Naive thymus-derived CD8-positive, alpha-beta T cell (primary cell): ENCODE data around the gene STRIP2. TPM values are rescaled to one million over a fixed set of nuclear protein-coding genes. Genes with fewer than 3 reads are reported as not detected.

Experiments
- ATAC-seq, 2 donors: fragments of 150-1000 bp; cut with Tn5 transposase in 1 of 2; sonication (Bioruptor Pico), chemical (Tn5 transposase) in 1 of 2; 1 replicate in 1 of 2; 2 replicates in 1 of 2; pipeline ENCODE4 v1.10.0; 2021; ENCODE audit warnings: mild to moderate bottlenecking in 2 of 2, moderate library complexity in 2 of 2
- POLR2A ChIA-PET: fragments of 350-600 bp; sonication (Branson Sonifier 250); formaldehyde crosslinking; loops from one replicate; lab custom pipeline; 2021; ENCODE audit warnings: antibody characterized with exemption; lab: Charles Lee
- DNase-seq, 10 donors: peaks; one replicate each; pipeline versions ENCODE4 v3.0.0 to v3.0.0-alpha.2; 2020 to 2022
- H3K27ac Mint-ChIP-seq, 10 donors: one replicate each; pipeline ENCODE4 v1.8.0; 2020 to 2022; ENCODE audit warnings: mild to moderate bottlenecking in 10 of 10, mixed read lengths in 10 of 10, moderate library complexity in 4 of 10, inconsistent platforms in 1 of 10
- H3K27me3 Mint-ChIP-seq, 5 donors: one replicate each; pipeline ENCODE4 v1.8.0; 2021 to 2022; ENCODE audit warnings: mixed read lengths in 5 of 5
- H3K36me3 Mint-ChIP-seq, 3 donors: one replicate each; pipeline ENCODE4 v1.8.0; 2020 to 2022; ENCODE audit warnings: mixed read lengths in 3 of 3, mild to moderate bottlenecking in 2 of 3, inconsistent platforms in 1 of 3
- H3K4me1 Mint-ChIP-seq, 4 donors: one replicate each; pipeline ENCODE4 v1.8.0; 2021 to 2022; ENCODE audit warnings: mixed read lengths in 4 of 4
- H3K4me3 Mint-ChIP-seq, 10 donors: one replicate each; pipeline ENCODE4 v1.8.0; 2020 to 2022; ENCODE audit warnings: mild to moderate bottlenecking in 10 of 10, mixed read lengths in 10 of 10, moderate library complexity in 6 of 10, inconsistent platforms in 1 of 10
- H3K9me3 Mint-ChIP-seq, 9 donors: one replicate each; pipeline ENCODE4 v1.8.0; 2020 to 2022; ENCODE audit warnings: mixed read lengths in 9 of 9, mild to moderate bottlenecking in 3 of 9, inconsistent platforms in 1 of 9, moderate library complexity in 1 of 9
- polyA plus RNA-seq, 3 donors: library from polyadenylated mRNA; unstranded; fragments of 300-500 nt; fragmentation: Illumina TruSeq; gene quantifications; one replicate each; pipeline ENCODE4 v1.2.3, GENCODE V29; 2021
- total RNA-seq, 8 experiments: library from RNA in 2 of 8; stranded (reverse) in 2 of 8; gene quantifications; one replicate each; pipeline ENCODE4 v1.2.3 and lab custom pipeline; 2021 to 2026

The STRIP2 gene, protein sequence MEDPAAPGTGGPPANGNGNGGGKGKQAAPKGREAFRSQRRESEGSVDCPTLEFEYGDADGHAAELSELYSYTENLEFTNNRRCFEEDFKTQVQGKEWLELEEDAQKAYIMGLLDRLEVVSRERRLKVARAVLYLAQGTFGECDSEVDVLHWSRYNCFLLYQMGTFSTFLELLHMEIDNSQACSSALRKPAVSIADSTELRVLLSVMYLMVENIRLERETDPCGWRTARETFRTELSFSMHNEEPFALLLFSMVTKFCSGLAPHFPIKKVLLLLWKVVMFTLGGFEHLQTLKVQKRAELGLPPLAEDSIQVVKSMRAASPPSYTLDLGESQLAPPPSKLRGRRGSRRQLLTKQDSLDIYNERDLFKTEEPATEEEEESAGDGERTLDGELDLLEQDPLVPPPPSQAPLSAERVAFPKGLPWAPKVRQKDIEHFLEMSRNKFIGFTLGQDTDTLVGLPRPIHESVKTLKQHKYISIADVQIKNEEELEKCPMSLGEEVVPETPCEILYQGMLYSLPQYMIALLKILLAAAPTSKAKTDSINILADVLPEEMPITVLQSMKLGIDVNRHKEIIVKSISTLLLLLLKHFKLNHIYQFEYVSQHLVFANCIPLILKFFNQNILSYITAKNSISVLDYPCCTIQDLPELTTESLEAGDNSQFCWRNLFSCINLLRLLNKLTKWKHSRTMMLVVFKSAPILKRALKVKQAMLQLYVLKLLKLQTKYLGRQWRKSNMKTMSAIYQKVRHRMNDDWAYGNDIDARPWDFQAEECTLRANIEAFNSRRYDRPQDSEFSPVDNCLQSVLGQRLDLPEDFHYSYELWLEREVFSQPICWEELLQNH
- total RNA-seq (under 1 TPM in 1 of 2 experiments, not detected in 1; 0.11 TPM), polyA plus RNA-seq (not detected), total RNA-seq (lab: John Stamatoyannopoulos, UW) (0.29 to 11.4 (median 0.56) reads per million in 6 experiments)

DNA sequence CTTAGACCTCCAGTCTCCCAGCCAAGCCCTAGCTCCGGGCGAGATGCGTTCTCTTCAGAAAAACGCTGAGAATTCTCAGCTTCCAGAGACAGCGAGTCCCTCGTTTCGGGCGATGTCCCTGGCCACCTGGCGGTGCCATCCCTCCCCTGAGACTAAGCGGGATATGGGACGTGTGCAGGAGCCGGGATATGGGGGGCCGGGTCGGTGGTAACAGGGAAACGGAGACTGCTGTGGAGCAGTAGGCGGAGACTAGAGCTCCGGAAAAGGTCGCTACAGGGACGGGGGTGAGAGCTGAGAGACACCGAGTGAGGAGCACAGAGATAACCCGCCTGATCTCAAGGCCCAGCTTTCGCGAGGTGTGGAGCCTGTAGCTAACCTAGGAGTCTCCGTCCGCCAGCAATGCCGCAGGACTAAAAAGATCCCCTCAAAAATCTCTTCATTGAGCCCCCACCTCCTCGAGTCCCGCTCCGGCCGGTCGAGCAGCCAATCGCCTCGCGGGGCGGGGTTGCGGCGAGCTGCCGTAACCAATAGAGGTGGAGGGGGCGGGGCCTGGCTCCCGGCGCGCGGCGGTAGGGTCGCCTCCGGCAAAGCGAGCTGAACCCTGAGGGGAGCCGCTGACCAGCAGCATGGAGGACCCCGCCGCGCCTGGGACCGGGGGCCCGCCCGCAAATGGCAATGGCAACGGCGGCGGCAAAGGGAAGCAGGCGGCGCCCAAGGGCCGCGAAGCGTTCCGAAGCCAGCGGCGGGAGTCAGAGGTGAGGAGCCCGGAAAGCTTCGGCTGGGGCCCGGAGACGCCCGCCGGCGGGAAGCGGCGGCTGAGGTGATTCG is at the start of gene STRIP2:
Gene STRIP2, plus strand, starts transcription at position 586 of the 828 bp plus-strand sequence. Its CDS starts 41 bp downstream, at position 627.
- POLR2A ChIA-PET = interaction anchor here (0.6 to 1.0 kb wide), 2 partner anchors 11 to 661 kb away, joined by 3 read pairs; no protein-coding TSS in a partner anchor
- Mint-ChIP-seq H3K4me1 (peaks cover 15 to 24% (median 17%) of the 10 kb centered on the region in 4 donors), H3K9me3 (no peaks in the 10 kb centered on the region), H3K4me3 (peak within 1 kb of the TSS; percentile 90 to 96 (median 95)), H3K36me3 (peaks cover 0 to 3% (median 0%) of the 10 kb centered on the region in 3 donors), H3K27ac (peak within 1 kb of the TSS in 7 of 10 donors; percentile 29 to 83 (median 66)), H3K27me3 (peaks cover 24 to 36% (median 28%) of the 10 kb centered on the region in 5 donors)
- peak; percentile 79 to 93 (median 88) for DNase-seq
- peak; percentile 93 to 95 for ATAC-seq

DNA sequence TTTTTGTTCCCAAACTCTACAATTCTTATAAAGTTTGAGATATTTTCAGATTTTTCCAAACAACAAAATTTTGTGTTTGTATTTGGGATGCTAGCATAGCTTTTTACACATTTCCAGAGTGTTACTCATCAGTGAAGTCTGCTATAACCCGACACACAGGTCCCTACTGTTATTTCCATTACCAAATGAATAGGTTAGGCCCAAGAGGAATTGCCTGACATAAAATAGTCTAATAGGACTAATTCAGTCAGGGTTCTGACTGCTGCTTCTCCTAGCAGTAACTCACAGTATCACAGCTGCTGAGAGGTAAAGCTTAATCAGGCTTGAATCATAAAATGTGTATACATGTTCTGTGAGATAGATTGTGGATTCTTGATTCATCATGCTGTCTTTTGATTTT is 49.1 kb upstream of the STRIP2 start:
- Mint-ChIP-seq H3K4me3 (no peak overlapping the region), H3K36me3 (peaks cover 6 to 63% (median 7%) of the 10 kb centered on the region in 3 donors), H3K27ac (no peak overlapping the region), H3K9me3 (no peaks in the 10 kb centered on the region), H3K4me1 (no peaks in the 10 kb centered on the region), H3K27me3 (no peaks in the 10 kb centered on the region)
- POLR2A ChIA-PET = no interaction called here
- ATAC-seq (no peak), DNase-seq (no peak)

GRCh38 chr7:129385598-129385997 is 48.6 kb upstream of the STRIP2 start:
- DNase-seq (no peak), ATAC-seq (no peak)
- POLR2A ChIA-PET = no interaction called here
- Mint-ChIP-seq H3K27me3 (no peaks in the 10 kb centered on the region), H3K4me3 (no peak overlapping the region), H3K36me3 (peaks cover 6 to 63% (median 6%) of the 10 kb centered on the region in 3 donors), H3K4me1 (no peaks in the 10 kb centered on the region), H3K27ac (no peak overlapping the region), H3K9me3 (no peaks in the 10 kb centered on the region)

DNA sequence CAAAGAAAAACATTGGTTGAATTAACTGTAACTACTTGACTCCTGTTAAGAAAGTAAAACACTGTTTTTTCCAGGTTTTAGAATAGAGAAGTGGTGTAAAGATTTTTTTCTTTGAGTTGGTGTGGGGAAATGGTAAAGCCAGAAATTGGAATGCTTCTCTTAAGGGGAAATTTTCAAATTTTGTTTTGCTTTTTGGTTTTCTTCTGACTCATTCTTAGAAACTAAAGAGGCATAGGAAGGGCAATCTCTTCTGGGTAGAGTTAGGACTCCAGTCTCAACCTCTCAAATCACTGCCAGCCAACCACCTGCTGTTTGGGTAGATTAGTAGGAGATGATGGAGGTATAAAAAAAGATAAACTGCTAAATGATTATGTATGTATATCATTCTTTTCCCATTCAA is 47.7 kb upstream of the STRIP2 start:
- POLR2A ChIA-PET = no interaction called here
- no peak for DNase-seq
- Mint-ChIP-seq H3K27me3 (no peaks in the 10 kb centered on the region), H3K27ac (peak overlapping the region in 1 of 10 donors; percentile 8), H3K36me3 (peaks cover 5 to 63% (median 6%) of the 10 kb centered on the region in 3 donors), H3K4me3 (no peak overlapping the region), H3K4me1 (no peaks in the 10 kb centered on the region), H3K9me3 (no peaks in the 10 kb centered on the region)
- ATAC-seq = no peak

- Mint-ChIP-seq H3K36me3 (peaks cover 1 to 65% (median 6%) of the 10 kb centered on the region in 3 donors), H3K27ac (no peak overlapping the region), H3K27me3 (no peaks in the 10 kb centered on the region), H3K9me3 (no peaks in the 10 kb centered on the region), H3K4me3 (no peak overlapping the region), H3K4me1 (no peaks in the 10 kb centered on the region)
- no peak for DNase-seq
- no peak for ATAC-seq
- POLR2A ChIA-PET = no interaction called here
These were observed 46.7 kb upstream of the STRIP2 start for GRCh38 chr7:129387537-129387936.

DNA sequence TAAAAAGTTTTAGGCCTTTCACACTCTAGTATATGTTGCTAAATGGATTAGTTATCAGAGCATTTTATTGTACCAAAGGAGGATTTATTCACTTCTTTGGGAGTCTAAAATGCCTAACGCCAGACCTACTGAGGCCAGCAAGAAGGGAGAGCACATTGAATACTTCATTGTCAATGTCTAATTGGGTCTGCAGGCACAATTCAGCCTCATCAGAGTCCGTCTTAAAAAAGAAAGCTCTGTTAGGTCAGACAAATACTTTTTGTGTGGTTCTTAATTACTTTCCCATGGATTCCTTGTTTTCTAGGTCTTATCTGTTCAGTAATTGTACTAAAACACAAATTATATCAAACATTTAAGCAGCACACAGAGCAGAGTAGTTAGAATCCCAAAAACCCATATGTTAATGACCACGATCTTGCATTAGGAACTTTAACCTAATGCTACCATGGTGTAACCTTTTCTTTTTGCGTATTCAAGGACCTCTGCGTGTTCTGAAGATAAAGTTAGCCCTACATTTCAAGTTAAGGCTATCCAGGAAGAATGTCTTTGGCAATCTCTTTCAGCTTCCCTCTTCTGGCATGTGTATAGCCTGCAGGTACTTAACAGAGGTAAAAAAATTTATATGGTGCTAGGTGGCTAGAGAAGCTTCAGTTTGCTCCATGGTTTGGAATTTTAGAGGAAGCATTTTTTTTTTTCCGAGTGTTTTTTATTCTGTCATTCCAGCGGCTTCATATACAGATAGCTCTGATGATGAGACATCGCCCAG is 45.7 kb upstream of the STRIP2 start:
- Mint-ChIP-seq H3K4me3 (no peak overlapping the region), H3K4me1 (no peaks in the 10 kb centered on the region), H3K36me3 (peaks cover 3 to 65% (median 3%) of the 10 kb centered on the region in 3 donors), H3K27ac (no peak overlapping the region), H3K27me3 (no peaks in the 10 kb centered on the region), H3K9me3 (no peaks in the 10 kb centered on the region)
- ATAC-seq (no peak), DNase-seq (no peak)
- POLR2A ChIA-PET = no interaction called here

DNA sequence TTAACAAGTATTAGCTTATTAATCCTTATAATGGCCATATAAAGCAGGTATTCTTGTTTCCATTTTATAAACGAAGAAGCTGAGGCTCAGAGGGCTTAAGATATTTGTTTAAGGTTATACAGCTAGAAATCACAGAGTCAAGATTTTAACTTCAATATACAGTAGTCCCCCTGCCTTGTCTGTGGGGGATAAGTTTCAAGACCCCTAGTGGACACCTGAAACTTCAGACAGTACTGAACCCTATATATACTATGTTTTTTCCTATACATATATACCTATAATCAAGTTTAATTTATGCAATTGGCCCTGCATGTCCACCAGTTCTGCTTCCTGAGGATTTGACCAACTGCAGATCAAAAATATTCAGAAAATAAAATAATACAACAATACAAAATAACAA is 44.4 kb upstream of the STRIP2 start:
- POLR2A ChIA-PET = no interaction called here
- no peak overlapping the region for H3K27ac Mint-ChIP-seq
- no peaks in the 10 kb centered on the region for H3K27me3 Mint-ChIP-seq
- no peak for ATAC-seq
- H3K9me3 Mint-ChIP-seq = no peaks in the 10 kb centered on the region
- no peak overlapping the region for H3K4me3 Mint-ChIP-seq
- no peaks in the 10 kb centered on the region for H3K4me1 Mint-ChIP-seq
- peaks cover 0 to 67% (median 6%) of the 10 kb centered on the region in 3 donors for H3K36me3 Mint-ChIP-seq
- no peak for DNase-seq

- Mint-ChIP-seq H3K4me3 (no peak overlapping the region), H3K4me1 (no peaks in the 10 kb centered on the region), H3K27me3 (no peaks in the 10 kb centered on the region), H3K9me3 (no peaks in the 10 kb centered on the region), H3K27ac (no peak overlapping the region), H3K36me3 (peaks cover 0 to 71% (median 6%) of the 10 kb centered on the region in 3 donors)
- ATAC-seq (no peak), DNase-seq (no peak)
- POLR2A ChIA-PET = no interaction called here
These were observed 43.9 kb upstream of the STRIP2 start for GRCh38 chr7:129390314-129390713.

DNA sequence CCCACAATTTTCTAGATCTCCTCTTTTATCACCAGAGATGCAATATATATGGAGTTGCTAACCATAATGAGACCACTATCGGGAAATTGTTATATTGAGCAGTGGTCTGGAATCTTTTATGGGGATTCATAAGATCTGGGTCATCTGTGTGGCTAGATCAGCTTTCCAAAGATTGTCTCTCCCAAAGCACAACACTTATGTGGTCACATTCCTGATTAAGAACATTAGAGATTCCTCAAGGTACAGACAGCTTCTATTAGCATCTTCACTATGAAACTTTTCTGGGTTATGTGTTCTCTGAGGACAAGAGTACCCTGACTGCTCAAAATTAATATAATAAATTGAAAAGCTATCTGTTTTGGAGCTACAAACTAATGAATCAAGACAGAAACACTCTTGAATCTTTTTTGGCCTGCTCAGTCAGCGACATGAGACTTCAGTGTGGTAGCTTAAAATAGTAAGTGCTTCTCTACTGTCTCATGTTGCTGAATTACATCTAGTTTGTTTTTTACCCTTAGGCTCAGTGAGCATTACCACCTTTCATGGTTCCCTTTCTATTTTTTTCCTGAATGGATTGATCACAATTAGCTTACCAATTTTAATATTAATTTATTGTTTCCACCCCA is 42.6 kb upstream of the STRIP2 start:
- ATAC-seq = no peak
- Mint-ChIP-seq H3K4me1 (no peaks in the 10 kb centered on the region), H3K27ac (no peak overlapping the region), H3K4me3 (no peak overlapping the region), H3K27me3 (no peaks in the 10 kb centered on the region), H3K36me3 (peaks cover 0 to 75% (median 11%) of the 10 kb centered on the region in 3 donors), H3K9me3 (no peaks in the 10 kb centered on the region)
- POLR2A ChIA-PET = no interaction called here
- no peak for DNase-seq

DNA sequence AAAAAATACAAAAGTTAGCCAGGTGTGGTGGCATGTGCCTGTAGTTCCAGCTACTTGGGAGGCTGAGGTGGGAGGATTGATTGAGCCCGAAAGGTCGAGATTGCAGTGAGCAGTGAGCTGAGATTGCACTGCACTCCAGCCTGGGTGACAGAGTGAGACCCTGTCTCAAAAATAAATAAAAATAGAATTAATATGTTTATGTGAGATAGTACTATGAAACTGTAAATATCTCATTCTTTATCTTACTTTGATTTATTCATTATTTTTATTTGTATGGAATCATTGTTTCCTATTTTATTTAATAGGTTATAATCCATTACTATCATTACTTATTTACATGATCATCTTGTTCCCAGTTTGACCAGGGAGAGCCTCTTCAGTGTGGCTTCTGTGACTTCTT is 41.0 kb upstream of the STRIP2 start:
- POLR2A ChIA-PET = no interaction called here
- Mint-ChIP-seq H3K4me3 (no peak overlapping the region), H3K36me3 (peaks cover 0 to 75% (median 11%) of the 10 kb centered on the region in 3 donors), H3K27ac (no peak overlapping the region), H3K27me3 (no peaks in the 10 kb centered on the region), H3K9me3 (no peaks in the 10 kb centered on the region), H3K4me1 (peaks cover 0 to 1% (median 0%) of the 10 kb centered on the region in 4 donors)
- no peak for DNase-seq
- ATAC-seq = no peak

DNA sequence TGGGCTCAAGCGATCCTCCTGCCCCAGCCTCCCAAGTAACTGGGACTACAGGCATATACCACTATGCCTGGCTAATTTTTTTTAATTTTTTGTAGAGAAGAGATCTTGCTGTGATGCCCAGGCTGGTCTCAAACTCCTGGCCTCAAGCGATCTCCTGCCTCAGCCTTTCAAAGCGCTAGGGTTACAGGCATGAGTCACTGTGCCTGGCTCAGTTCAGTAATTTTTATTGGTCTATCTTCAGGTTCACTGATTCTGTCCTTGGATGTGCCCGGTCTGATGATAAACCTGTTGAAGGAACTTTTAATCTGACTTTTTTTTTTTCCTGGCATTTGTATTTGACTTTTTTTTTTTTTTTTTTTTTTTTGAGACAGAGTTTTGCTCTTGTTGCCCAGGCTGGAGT is 40.1 kb upstream of the STRIP2 start:
- POLR2A ChIA-PET = no interaction called here
- DNase-seq = no peak
- no peak overlapping the region for H3K4me3 Mint-ChIP-seq
- H3K4me1 Mint-ChIP-seq = peaks cover 0 to 1% (median 0%) of the 10 kb centered on the region in 4 donors
- peaks cover 0 to 69% (median 11%) of the 10 kb centered on the region in 3 donors for H3K36me3 Mint-ChIP-seq
- ATAC-seq = no peak
- H3K9me3 Mint-ChIP-seq = no peaks in the 10 kb centered on the region
- H3K27ac Mint-ChIP-seq = peak overlapping the region in 3 of 10 donors; percentile 25 to 60 (median 56)
- H3K27me3 Mint-ChIP-seq = no peaks in the 10 kb centered on the region
